Liver (tissue), 9 donors: ENCODE results near the gene ARV1. TPM values are rescaled to one million over a fixed set of nuclear protein-coding genes. Genes with fewer than 3 reads are reported as not detected.

ENCODE experiments used
- DNase-seq: peaks from one replicate; pipeline ENCODE4 v3.0.0-alpha.2; 2017; ENCODE audit warnings: low spot score
- H3K27ac ChIP-seq, 2 donors: one replicate each; pipeline ENCODE4 v1.7.0; 2013; ENCODE audit warnings: inconsistent platforms in 2 of 2, low read length in 2 of 2, control low read depth in 1 of 2, low read depth in 1 of 2, mild to moderate bottlenecking in 1 of 2
- H3K27me3 ChIP-seq, 4 donors: one replicate each; pipeline versions ENCODE4 v1.6.1 to v1.7.0; 2013; ENCODE audit warnings: low read length in 3 of 4, inconsistent platforms in 1 of 4, mild to moderate bottlenecking in 1 of 4, moderate library complexity in 1 of 4; ENCODE audit not compliant: control insufficient read depth in 4 of 4, insufficient read depth in 4 of 4
- H3K36me3 ChIP-seq, 4 donors: one replicate each; pipeline versions ENCODE4 v1.6.1 to v1.7.0; 2013; ENCODE audit warnings: low read length in 3 of 4, mild to moderate bottlenecking in 3 of 4, low read depth in 1 of 4, moderate library complexity in 1 of 4; ENCODE audit not compliant: control insufficient read depth in 4 of 4, insufficient read depth in 3 of 4
- H3K4me1 ChIP-seq, 4 donors: one replicate each; pipeline versions ENCODE4 v1.6.1 to v1.7.0; 2013; ENCODE audit warnings: low read length in 3 of 4, mild to moderate bottlenecking in 3 of 4, moderate library complexity in 1 of 4; ENCODE audit not compliant: control insufficient read depth in 4 of 4, insufficient read depth in 4 of 4
- H3K4me3 ChIP-seq, 3 donors: one replicate each; pipeline versions ENCODE4 v1.6.1 to v1.7.0; 2013; ENCODE audit warnings: low read length in 3 of 3, control low read depth in 1 of 3, low read depth in 1 of 3, mild to moderate bottlenecking in 1 of 3
- H3K9ac ChIP-seq, 2 donors: one replicate each; pipeline ENCODE4 v1.7.0; 2013; ENCODE audit warnings: low read length in 2 of 2, mild to moderate bottlenecking in 2 of 2, moderate library complexity in 2 of 2, control low read depth in 1 of 2, low read depth in 1 of 2
- H3K9me3 ChIP-seq, 4 donors: one replicate each; pipeline versions ENCODE4 v1.6.1 to v1.7.0; 2013; ENCODE audit warnings: low read length in 3 of 4; ENCODE audit not compliant: control insufficient read depth in 4 of 4
- ATF3 ChIP-seq: IDR thresholded peaks from 2 replicates; pipeline ENCODE4 v1.6.1; 2016; ENCODE audit warnings: antibody characterized with exemption
- CTCF ChIP-seq: fragments of 150-350 bp; IDR thresholded peaks from 2 replicates; pipeline ENCODE4 v1.5.1; 2017; ENCODE audit warnings: improper control_type of control experiment, low read depth, low read length; ENCODE audit not compliant: missing input control
- EGR1 ChIP-seq, 2 donors: IDR thresholded peaks; 2 replicates each; pipeline ENCODE4 v1.6.1; 2016 to 2018; ENCODE audit warnings: antibody characterized with exemption in 2 of 2, low read depth in 2 of 2
- FOXA1 ChIP-seq: IDR thresholded peaks from 2 replicates; pipeline ENCODE4 v1.6.1; 2016; ENCODE audit warnings: antibody characterized with exemption
- FOXA2 ChIP-seq: IDR thresholded peaks from 2 replicates; pipeline ENCODE4 v1.6.1; 2016; ENCODE audit warnings: antibody characterized with exemption
- GABPA ChIP-seq, 2 donors: IDR thresholded peaks in 1 of 2; conservative IDR thresholded peaks in 1 of 2; 2 replicates each; pipeline ENCODE4 v1.6.1; 2016; ENCODE audit warnings: antibody characterized with exemption in 2 of 2, mild to moderate bottlenecking in 1 of 2, moderate library complexity in 1 of 2
- HNF4A ChIP-seq, 2 donors: conservative IDR thresholded peaks; 2 replicates each; pipeline ENCODE4 v1.6.1; 2016; ENCODE audit warnings: antibody characterized with exemption in 2 of 2, mild to moderate bottlenecking in 2 of 2
- JUND ChIP-seq, 2 donors: IDR thresholded peaks; 2 replicates each; pipeline ENCODE4 v1.6.1; 2016; ENCODE audit warnings: antibody characterized with exemption in 2 of 2
- NR2F2 ChIP-seq: IDR thresholded peaks from 2 replicates; pipeline ENCODE4 v1.6.1; 2016; ENCODE audit warnings: antibody characterized with exemption
- REST ChIP-seq: IDR thresholded peaks from 2 replicates; pipeline ENCODE4 v1.6.1; 2016; ENCODE audit warnings: antibody characterized with exemption, mild to moderate bottlenecking
- RXRA ChIP-seq, 2 donors: IDR thresholded peaks; 2 replicates each; pipeline ENCODE4 v1.6.1; 2017 to 2018; ENCODE audit warnings: antibody characterized with exemption in 2 of 2, mild to moderate bottlenecking in 1 of 2
- TAF1 ChIP-seq: conservative IDR thresholded peaks from 2 replicates; pipeline ENCODE4 v1.6.1; 2016; ENCODE audit warnings: antibody characterized with exemption, mild to moderate bottlenecking
- YY1 ChIP-seq: IDR thresholded peaks from 2 replicates; pipeline ENCODE4 v1.6.1; 2016; ENCODE audit warnings: antibody characterized with exemption, mild to moderate bottlenecking
- WGBS: extraction: QIAGEN DNeasy Blood & Tissue Kit; methylation state at CpG from one replicate; pipeline ENCODE4 v1.1.7; 2013; 5-methylcytosine and 5-hydroxymethylcytosine counted together
- polyA plus RNA-seq, 2 donors: library from polyadenylated mRNA; stranded (reverse) in 1 of 2; unstranded in 1 of 2; fragments of 200-250 nt in 1 of 2; fragments of >200 nt in 1 of 2; fragmentation: Nextera tagmentation in 1 of 2; extraction: Ambion mirVana in 1 of 2; gene quantifications; one replicate each; pipeline versions ENCODE4 v1.2.1 to v1.2.3, GENCODE V29; 2013 to 2015
- total RNA-seq, 2 donors: library from RNA; depleted of rRNA; stranded (reverse); fragments of >200 nt; gene quantifications; one replicate each; pipeline ENCODE4 v1.2.3, GENCODE V29; 2014
- TF ChIP-seq, protein P1 (sequence below): IDR thresholded peaks from 2 replicates; pipeline ENCODE4 v1.6.1; 2016; ENCODE audit warnings: antibody characterized with exemption
- donor health status: healthy.
- donor health status: healthy.
- donor health status: healthy.
- donor health status: healthy.
- donor health status: healthy.

Gene ARV1
- total and polyA plus RNA-seq, 4 donors, result 11.4 to 18.9 (median 14.6) TPM

DNA sequence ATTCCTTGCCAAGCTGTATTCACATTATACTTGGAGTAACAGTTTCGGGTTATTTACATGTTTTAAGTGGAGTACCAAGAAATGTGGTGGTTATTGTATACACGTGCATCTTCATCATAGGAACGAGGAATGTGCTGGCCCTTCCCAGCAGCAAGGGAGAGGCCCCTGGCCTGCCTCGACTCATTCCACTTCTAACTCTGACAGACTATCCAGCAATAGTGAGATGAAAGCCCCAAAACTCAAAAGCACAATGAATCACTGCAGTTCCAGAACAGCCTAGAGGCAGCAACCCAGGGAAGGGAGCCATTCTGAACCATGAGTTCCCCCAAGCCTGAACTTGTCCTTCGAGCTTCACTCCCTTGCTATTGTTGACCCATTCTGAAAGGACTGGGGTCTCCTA, 38.1 kb downstream of the ARV1 start (continued):
- TF ChIP-seq CTCF (no peak), YY1 (no peak), TAF1 (no peak)

GRCh38 chr1:231019711-231020110, 40.8 kb downstream of the ARV1 start:
- H3K27ac ChIP-seq, result no peak overlapping the region
- 94% methylated on average over 14 of the region's 14 CpGs for WGBS
- DNase-seq, result peak; percentile 16
- no peak overlapping the region for H3K9ac ChIP-seq
- H3K9me3 ChIP-seq, result no peaks in the 10 kb centered on the region
- peaks cover 0 to 5% (median 0%) of the 10 kb centered on the region in 4 donors for H3K36me3 ChIP-seq
- H3K27me3 ChIP-seq, result no peaks in the 10 kb centered on the region
- TF ChIP-seq RXRA (IDR thresholded peaks at IDR 0.05) (no peak), ATF3 (no peak), JUND (IDR thresholded peaks at IDR 0.05) (no peak), GABPA (IDR thresholded peaks at IDR 0.05 in 1 of 2, conservative IDR thresholded peaks at IDR 0.05 in 1 of 2) (no peak), HNF4A (conservative IDR thresholded peaks at IDR 0.05) (no peak), NR2F2 (no peak), REST (no peak), FOXA1 (no peak), EGR1 (IDR thresholded peaks at IDR 0.05; ENCODE audit: low read depth in 2 of 2) (no peak), YY1 (no peak), FOXA2 (no peak)
- TF ChIP-seq, protein P1, sequence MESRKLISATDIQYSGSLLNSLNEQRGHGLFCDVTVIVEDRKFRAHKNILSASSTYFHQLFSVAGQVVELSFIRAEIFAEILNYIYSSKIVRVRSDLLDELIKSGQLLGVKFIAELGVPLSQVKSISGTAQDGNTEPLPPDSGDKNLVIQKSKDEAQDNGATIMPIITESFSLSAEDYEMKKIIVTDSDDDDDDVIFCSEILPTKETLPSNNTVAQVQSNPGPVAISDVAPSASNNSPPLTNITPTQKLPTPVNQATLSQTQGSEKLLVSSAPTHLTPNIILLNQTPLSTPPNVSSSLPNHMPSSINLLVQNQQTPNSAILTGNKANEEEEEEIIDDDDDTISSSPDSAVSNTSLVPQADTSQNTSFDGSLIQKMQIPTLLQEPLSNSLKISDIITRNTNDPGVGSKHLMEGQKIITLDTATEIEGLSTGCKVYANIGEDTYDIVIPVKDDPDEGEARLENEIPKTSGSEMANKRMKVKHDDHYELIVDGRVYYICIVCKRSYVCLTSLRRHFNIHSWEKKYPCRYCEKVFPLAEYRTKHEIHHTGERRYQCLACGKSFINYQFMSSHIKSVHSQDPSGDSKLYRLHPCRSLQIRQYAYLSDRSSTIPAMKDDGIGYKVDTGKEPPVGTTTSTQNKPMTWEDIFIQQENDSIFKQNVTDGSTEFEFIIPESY, result no peak
- H3K4me1 ChIP-seq, result no peaks in the 10 kb centered on the region
- no peak overlapping the region for H3K4me3 ChIP-seq

- Histone ChIP-seq H3K9me3 (no peaks in the 10 kb centered on the region), H3K27me3 (no peaks in the 10 kb centered on the region), H3K4me1 (no peaks in the 10 kb centered on the region), H3K36me3 (peaks cover 0 to 5% (median 0%) of the 10 kb centered on the region in 4 donors), H3K4me3 (no peak overlapping the region), H3K9ac (no peak overlapping the region), H3K27ac (no peak overlapping the region)
- peak; percentile 25 for DNase-seq
- WGBS, result 84% methylated on average over 14 of the region's 14 CpGs
- TF ChIP-seq TAF1, result no peak
- TF ChIP-seq CTCF, result no peak
- no peak for TF ChIP-seq YY1
- TF ChIP-seq, protein P1, result no peak
- no peak for TF ChIP-seq EGR1 (IDR thresholded peaks at IDR 0.05; ENCODE audit: low read depth in 2 of 2)
- TF ChIP-seq ATF3, result no peak
- no peak for TF ChIP-seq GABPA (IDR thresholded peaks at IDR 0.05 in 1 of 2, conservative IDR thresholded peaks at IDR 0.05 in 1 of 2)
Observed at GRCh38 chr1:231020139-231020601, 41.3 kb downstream of the ARV1 start.
